Measurements from ENCODE around the gene ZMYM2.

DNA sequence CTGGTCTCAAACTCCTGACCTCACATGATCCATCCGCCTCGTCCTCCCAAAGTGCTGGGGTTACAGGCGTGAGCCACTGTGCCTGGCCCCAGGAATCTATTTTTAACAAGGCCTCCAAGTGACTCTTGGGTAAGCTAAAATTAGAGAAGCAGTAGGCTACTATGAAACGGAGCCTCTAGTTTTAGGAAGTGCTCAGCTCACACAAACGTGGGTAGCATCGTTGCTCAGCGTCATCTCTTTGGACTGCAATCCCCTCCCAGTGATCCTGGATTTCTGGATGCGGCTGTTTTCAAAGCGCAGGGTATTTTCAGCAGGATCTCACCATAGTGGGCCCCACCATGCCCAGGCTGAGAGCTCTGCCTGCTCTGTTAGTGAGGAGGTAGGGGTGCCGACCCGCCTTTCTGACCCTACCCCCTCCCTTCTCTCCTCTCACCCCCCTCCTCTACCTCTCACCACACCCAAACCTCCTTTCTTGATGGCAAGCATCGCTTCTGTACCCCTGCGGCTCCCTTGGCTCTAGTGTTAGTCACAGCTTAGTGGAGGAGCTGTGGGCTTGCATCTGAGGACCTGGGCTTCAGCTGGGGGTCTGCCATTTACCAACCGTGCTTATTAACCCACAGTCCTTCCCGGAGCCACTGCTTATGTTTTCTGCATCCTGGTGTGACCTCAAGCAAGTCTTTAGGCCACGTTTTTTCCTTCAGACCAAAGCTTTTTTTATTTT is 168.2 kb downstream of the ZMYM2 start:
- TF ChIP-seq, protein P1, sequence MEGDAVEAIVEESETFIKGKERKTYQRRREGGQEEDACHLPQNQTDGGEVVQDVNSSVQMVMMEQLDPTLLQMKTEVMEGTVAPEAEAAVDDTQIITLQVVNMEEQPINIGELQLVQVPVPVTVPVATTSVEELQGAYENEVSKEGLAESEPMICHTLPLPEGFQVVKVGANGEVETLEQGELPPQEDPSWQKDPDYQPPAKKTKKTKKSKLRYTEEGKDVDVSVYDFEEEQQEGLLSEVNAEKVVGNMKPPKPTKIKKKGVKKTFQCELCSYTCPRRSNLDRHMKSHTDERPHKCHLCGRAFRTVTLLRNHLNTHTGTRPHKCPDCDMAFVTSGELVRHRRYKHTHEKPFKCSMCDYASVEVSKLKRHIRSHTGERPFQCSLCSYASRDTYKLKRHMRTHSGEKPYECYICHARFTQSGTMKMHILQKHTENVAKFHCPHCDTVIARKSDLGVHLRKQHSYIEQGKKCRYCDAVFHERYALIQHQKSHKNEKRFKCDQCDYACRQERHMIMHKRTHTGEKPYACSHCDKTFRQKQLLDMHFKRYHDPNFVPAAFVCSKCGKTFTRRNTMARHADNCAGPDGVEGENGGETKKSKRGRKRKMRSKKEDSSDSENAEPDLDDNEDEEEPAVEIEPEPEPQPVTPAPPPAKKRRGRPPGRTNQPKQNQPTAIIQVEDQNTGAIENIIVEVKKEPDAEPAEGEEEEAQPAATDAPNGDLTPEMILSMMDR (IDR thresholded peaks at IDR 0.05): no peak
- TF ChIP-seq POLR2A (IDR thresholded peaks at IDR 0.05): no peak
